Measurements from ENCODE around the gene ICAM1. TPM values are rescaled to one million over a fixed set of nuclear protein-coding genes. Genes with fewer than 3 reads are reported as not detected.

ICAM1 gene
- total RNA-seq, 1 experiment from 2014 or later: 147 TPM

DNA sequence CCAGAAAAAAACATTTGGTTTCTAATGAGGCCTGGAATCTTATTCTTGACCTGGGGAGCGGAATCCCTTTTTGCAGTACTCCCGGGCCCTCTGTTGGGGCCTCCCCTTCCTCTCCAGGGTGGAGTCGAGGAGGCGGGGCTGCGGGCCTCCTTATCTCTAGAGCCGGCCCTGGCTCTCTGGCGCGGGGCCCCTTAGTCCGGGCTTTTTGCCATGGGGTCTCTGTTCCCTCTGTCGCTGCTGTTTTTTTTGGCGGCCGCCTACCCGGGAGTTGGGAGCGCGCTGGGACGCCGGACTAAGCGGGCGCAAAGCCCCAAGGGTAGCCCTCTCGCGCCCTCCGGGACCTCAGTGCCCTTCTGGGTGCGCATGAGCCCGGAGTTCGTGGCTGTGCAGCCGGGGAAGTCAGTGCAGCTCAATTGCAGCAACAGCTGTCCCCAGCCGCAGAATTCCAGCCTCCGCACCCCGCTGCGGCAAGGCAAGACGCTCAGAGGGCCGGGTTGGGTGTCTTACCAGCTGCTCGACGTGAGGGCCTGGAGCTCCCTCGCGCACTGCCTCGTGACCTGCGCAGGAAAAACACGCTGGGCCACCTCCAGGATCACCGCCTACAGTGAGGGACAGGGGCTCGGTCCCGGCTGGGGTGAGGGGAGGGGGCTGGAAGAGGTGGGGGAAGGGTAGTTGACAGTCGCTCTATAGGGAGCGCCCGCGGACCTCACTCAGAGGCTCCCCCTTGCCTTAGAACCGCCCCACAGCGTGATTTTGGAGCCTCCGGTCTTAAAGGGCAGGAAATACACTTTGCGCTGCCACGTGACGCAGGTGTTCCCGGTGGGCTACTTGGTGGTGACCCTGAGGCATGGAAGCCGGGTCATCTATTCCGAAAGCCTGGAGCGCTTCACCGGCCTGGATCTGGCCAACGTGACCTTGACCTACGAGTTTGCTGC, 16.1 kb downstream of the ICAM1 start, which contains the start of gene ICAM4:
ICAM4 (plus strand) TSS at position 153 of the 935 bp plus-strand sequence; CDS start at position 211, 58 bp downstream.
- CTCF ChIA-PET: interaction anchor here (0.7 kb wide), 2 partner anchors 11 to 16 kb away, joined by 3 to 5 read pairs; partner anchors contain the start of gene ICAM1
- Mint-ChIP-seq H3K36me3 (ENCODE audit: insufficient read depth, unreplicated experiment) (peaks cover 48% of the 10 kb centered on the region), H3K4me3 (ENCODE audit: low read depth, unreplicated experiment) (no peak within 1 kb of the TSS), H3K27ac (ENCODE audit: unreplicated experiment) (no peak within 1 kb of the TSS), H3K4me1 (ENCODE audit: low read depth, unreplicated experiment) (peaks cover 15% of the 10 kb centered on the region), H3K27me3 (ENCODE audit: unreplicated experiment) (peaks cover 17% of the 10 kb centered on the region), H3K9me3 (ENCODE audit: low read depth, unreplicated experiment) (no peaks in the 10 kb centered on the region)
- intact Hi-C loops (cut with micrococcal nuclease; ENCODE audit: unreplicated experiment): no loop called here
- TF ChIP-seq, protein P1, sequence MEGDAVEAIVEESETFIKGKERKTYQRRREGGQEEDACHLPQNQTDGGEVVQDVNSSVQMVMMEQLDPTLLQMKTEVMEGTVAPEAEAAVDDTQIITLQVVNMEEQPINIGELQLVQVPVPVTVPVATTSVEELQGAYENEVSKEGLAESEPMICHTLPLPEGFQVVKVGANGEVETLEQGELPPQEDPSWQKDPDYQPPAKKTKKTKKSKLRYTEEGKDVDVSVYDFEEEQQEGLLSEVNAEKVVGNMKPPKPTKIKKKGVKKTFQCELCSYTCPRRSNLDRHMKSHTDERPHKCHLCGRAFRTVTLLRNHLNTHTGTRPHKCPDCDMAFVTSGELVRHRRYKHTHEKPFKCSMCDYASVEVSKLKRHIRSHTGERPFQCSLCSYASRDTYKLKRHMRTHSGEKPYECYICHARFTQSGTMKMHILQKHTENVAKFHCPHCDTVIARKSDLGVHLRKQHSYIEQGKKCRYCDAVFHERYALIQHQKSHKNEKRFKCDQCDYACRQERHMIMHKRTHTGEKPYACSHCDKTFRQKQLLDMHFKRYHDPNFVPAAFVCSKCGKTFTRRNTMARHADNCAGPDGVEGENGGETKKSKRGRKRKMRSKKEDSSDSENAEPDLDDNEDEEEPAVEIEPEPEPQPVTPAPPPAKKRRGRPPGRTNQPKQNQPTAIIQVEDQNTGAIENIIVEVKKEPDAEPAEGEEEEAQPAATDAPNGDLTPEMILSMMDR (IDR thresholded peaks at IDR 0.05; ENCODE audit: unreplicated experiment): no peak
- BruUV-seq (replicated peaks): no TSS peak
- no peak for DNase-seq

DNA sequence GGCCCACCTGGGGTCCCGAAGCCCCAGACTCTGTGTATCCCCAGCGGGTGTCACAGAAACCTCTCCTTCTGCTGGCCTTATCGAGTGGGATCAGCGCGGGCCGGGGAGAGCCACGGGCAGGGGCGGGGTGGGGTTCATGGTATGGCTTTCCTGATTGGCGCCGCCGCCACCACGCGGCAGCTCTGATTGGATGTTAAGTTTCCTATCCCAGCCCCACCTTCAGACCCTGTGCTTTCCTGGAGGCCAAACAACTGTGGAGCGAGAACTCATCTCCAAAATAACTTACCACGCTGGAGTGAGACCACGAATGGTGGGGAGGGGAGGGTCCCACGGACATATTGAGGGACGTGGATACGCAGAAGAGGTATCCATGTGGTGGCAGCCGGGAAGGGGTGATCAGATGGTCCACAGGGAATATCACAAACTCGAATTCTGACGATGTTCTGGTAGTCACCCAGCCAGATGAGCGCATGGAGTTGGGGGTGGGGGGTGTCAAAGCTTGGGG, 17.8 kb downstream of the ICAM1 start:
- BruUV-seq (replicated peaks): no TSS peak
- TF ChIP-seq, protein P1 (IDR thresholded peaks at IDR 0.05; ENCODE audit: unreplicated experiment): no peak
- DNase-seq: peak; percentile 55
- Mint-ChIP-seq H3K4me3 (ENCODE audit: low read depth, unreplicated experiment) (peak overlapping the region; percentile 59), H3K4me1 (ENCODE audit: low read depth, unreplicated experiment) (peaks cover 15% of the 10 kb centered on the region), H3K27ac (ENCODE audit: unreplicated experiment) (peak overlapping the region; percentile 77), H3K27me3 (ENCODE audit: unreplicated experiment) (peaks cover 29% of the 10 kb centered on the region), H3K36me3 (ENCODE audit: insufficient read depth, unreplicated experiment) (peaks cover 55% of the 10 kb centered on the region), H3K9me3 (ENCODE audit: low read depth, unreplicated experiment) (no peaks in the 10 kb centered on the region)
- CTCF ChIA-PET: interaction anchor here (1.0 to 1.2 kb wide), 3 partner anchors 11 to 100 kb away, joined by 3 to 5 read pairs (median 3); no protein-coding TSS in a partner anchor
- intact Hi-C loops (cut with micrococcal nuclease; ENCODE audit: unreplicated experiment): no loop called here

DNA sequence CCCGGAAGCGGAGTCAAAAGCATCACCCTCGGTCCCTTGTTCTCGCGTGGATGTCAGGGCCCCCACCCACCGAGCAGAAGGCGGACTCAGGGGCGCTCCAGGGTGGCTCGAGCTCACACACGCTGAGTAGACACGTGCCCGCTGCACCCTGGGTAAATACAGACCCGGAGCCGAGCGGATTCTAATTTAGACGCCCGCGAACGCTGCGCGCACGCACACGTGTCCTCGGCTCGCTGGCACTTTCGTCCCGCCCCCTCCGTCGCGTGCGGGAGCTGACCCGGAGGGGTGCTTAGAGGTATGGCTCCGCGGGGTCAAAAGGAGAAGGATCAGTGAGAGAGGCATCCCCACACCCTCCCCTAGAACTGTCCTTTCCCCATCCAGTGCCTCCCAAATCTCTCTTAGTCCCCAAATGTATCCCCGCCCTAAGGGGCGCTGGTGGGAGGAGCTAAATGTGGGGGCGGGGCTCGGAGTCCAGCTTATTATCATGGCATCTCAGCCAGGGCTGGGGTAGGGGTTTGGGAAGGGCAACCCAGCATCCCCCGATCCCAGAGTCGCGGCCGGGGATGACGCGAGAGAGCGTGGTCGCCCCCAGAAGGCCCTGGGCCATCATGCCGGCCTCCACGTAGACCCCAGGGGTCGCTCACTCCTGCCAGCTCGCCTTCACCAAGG, 18.4 kb downstream of the ICAM1 start:
- no TSS peak for BruUV-seq (replicated peaks)
- peaks cover 30% of the 10 kb centered on the region for H3K27me3 Mint-ChIP-seq (ENCODE audit: unreplicated experiment)
- peaks cover 15% of the 10 kb centered on the region for H3K4me1 Mint-ChIP-seq (ENCODE audit: low read depth, unreplicated experiment)
- intact Hi-C loops (cut with micrococcal nuclease; ENCODE audit: unreplicated experiment): no loop called here
- no peaks in the 10 kb centered on the region for H3K9me3 Mint-ChIP-seq (ENCODE audit: low read depth, unreplicated experiment)
- no peak for DNase-seq
- H3K27ac Mint-ChIP-seq (ENCODE audit: unreplicated experiment): peak overlapping the region; percentile 77
- peak overlapping the region; percentile 59 for H3K4me3 Mint-ChIP-seq (ENCODE audit: low read depth, unreplicated experiment)
- H3K36me3 Mint-ChIP-seq (ENCODE audit: insufficient read depth, unreplicated experiment): peaks cover 52% of the 10 kb centered on the region
- CTCF ChIA-PET: interaction anchor here (1.0 to 1.2 kb wide), 3 partner anchors 11 to 99 kb away, joined by 3 to 5 read pairs (median 3); no protein-coding TSS in a partner anchor
- TF ChIP-seq, protein P1 (IDR thresholded peaks at IDR 0.05; ENCODE audit: unreplicated experiment): no peak

DNA sequence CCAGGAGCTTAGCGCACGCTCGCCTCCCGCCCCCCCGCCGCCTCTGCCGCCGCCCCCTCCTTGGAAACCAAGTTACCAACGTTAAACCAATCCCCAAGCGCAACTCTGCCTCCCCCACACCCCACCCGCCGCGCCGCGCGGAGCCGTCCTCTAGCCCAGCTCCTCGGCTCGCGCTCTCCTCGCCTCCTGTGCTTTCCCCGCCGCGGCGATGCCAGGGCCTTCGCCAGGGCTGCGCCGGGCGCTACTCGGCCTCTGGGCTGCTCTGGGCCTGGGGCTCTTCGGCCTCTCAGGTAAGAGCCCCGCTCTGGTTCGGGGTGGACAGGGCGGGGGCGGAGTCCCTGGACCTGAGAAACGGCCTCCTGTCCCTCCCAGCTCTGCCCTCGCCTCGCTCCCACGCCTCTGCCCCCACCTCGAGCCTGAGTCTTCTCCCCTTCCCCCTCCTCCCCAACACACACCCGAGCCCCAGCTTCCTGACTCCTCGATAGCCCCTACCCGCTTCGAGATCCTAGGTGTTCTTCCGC, 19.0 kb downstream of the ICAM1 start, which contains the start of gene ICAM5:
ICAM5 (plus strand) TSS at position 117 of the 521 bp plus-strand sequence; CDS start at position 209, 92 bp downstream.
- Mint-ChIP-seq H3K27me3 (ENCODE audit: unreplicated experiment) (peaks cover 30% of the 10 kb centered on the region), H3K36me3 (ENCODE audit: insufficient read depth, unreplicated experiment) (peaks cover 52% of the 10 kb centered on the region), H3K9me3 (ENCODE audit: low read depth, unreplicated experiment) (no peaks in the 10 kb centered on the region), H3K27ac (ENCODE audit: unreplicated experiment) (peak within 1 kb of the TSS; percentile 77), H3K4me1 (ENCODE audit: low read depth, unreplicated experiment) (peaks cover 15% of the 10 kb centered on the region), H3K4me3 (ENCODE audit: low read depth, unreplicated experiment) (peak within 1 kb of the TSS; percentile 59)
- intact Hi-C loops (cut with micrococcal nuclease; ENCODE audit: unreplicated experiment): no loop called here
- CTCF ChIA-PET: interaction anchor here (1.0 to 1.2 kb wide), 3 partner anchors 10 to 99 kb away, joined by 3 to 5 read pairs (median 3); no protein-coding TSS in a partner anchor
- DNase-seq: no peak
- TF ChIP-seq, protein P1 (IDR thresholded peaks at IDR 0.05; ENCODE audit: unreplicated experiment): no peak
- no TSS peak for BruUV-seq (replicated peaks)
